DMS53 treated with DMSO at 0.1 percent for 48 hours (cell line): ENCODE data around the gene SLC39A11.
"Not testable (repeated sequence)": the region's sequence is repeated elsewhere in the genome, so short reads cannot be mapped to it uniquely, and the experiment has no call there.

ENCODE experiments used
- DNase-seq: peaks from one replicate; lab custom pipeline; 2025; ENCODE audit not compliant: unreplicated experiment; lab: John Stamatoyannopoulos, UW

The SLC39A11 gene

DNA sequence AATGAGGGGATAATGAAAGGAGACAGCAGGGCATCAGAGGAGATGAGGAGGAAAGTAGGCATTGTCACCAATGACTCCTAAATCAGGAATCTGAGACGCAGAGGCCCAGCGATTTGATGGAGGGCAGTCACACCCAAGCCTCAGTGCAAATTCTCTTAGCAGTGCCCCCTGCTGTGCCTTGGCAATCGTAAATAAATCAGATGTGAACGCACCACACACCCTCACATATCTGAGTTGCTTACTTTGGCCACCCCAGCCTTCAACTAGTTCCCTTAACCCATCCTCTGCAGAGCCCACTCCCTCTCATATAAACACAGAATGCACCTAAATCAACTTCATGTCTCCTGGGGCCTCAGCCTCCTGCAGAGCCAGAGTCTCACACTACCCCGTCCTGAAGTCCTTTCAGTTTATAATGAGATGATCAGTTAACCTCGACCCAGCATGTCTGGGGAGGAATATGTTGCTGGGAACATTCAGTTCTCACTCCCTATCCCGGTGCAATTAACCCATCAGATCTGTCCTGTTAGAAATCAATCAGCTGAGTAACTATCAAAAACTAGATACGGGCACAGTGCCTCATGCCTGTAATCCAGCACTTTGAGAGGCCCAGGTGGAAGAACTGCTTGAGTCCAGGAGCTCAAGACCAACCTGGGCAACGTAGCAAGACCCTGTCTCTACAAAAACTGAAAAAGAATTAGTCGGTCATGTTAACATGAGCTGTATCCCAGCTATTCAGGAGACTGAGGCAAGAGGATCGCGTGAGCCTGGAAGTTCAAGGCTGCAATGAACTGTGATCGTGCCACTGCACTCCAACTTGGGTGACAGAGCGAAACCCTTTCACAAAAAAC lies 78.4 kb downstream of the SLC39A11 start:
- DNase-seq: no peak

GRCh38 chr17:73013301-73013700 lies 79.2 kb downstream of the SLC39A11 start:
- DNase-seq: no peak

- no peak for DNase-seq
These were observed 81.4 kb downstream of the SLC39A11 start for GRCh38 chr17:73011016-73011486.

- DNase-seq: no peak
These were observed 82.1 kb downstream of the SLC39A11 start for GRCh38 chr17:73010414-73010813.

GRCh38 chr17:73007407-73007806 lies 85.1 kb downstream of the SLC39A11 start:
- DNase-seq: no peak

GRCh38 chr17:73005360-73005759 lies 87.1 kb downstream of the SLC39A11 start:
- no peak for DNase-seq

- no peak for DNase-seq
These were observed 89.0 kb downstream of the SLC39A11 start for GRCh38 chr17:73003487-73003886.

DNA sequence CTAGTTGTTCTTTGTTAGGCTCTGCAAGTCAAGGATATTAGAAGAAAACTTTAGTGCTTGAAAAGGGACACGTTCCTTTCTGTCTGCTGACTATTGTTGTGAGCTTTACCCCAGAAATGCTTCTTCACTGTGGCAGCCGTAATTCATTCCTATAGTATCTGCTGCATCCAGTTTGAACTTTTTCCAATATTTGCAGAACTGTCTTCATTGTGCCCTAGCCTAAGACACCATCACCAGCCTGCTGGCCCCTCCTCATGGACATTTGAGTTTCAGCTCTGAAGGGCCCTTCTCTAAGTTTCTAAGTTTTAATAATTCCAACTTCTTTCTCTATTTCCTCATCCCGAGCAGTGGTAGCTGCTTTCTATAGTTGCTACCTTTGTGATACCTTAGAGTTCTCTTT lies 91.7 kb downstream of the SLC39A11 start:
- no peak for DNase-seq

GRCh38 chr17:72999474-72999873 lies 93.0 kb downstream of the SLC39A11 start:
- DNase-seq: not testable (repeated sequence)

DNA sequence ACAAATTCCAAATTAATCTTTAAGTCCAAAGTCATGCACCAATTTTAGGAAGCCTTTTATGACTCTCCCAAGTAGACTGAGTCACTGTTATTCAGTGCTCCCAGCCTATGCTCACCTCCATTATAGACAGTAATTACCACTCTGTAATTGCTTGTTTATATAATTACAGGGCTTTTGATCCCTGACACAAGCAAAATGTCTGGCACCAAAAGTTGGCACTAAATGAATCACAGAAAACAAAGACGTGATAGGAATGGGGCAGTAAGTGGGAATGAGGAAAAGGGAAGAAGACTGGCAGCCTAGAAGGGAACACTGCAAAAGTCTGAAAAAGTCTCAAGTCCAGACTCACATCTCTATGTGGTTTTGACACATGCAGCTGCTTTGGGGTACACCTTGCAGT lies 94.1 kb downstream of the SLC39A11 start:
- DNase-seq: no peak

GRCh38 chr17:72997559-72997958 lies 94.9 kb downstream of the SLC39A11 start:
- no peak for DNase-seq

DNA sequence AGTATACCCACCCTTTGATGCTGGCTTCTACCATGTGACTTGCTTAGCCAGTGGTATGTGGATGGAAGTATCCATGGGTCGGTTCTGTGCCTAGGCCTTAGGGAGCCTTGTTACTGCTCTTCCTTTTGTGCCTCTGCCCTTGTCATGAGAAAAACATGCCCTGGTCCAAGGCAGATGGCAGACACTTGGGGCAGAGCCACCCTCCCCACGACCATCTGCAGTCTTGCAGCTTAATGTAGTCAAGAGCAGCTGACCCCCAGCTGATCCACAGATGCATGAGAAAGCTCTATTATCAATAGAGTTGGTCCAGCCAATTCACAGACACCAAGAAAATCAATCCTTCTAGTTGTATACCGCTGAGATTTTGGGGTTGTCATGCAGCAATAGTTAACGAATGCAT lies 95.7 kb downstream of the SLC39A11 start:
- DNase-seq: no peak

DNA sequence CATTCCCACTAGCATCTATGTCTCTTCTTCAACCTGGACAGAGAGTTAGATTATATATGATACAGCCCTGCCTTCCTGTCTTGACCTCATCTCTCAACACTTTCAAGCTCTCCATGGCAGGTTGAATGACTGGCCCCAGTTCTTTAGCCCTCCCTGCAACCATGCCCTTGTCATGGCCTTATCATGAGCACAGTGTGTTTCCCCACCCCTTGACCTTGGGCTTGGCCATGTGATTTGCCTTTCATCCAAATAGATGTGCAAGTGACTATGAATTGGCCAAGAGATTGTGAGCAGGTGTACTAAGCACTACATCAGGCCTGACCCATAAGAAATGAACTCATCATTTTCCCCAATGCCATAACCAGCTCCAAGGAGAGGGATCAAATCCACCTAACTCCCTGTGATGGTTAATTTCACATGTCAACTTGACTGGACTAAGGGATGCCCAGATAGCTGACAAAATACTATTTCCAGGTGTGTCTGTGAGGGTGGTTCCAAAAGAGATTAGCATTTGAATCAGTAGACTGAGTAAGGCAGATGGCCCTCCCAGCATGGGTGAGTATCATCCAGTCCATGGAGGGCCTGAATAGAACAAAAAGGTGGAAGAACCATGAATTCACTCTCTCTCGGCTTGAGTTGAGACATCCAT lies 97.4 kb downstream of the SLC39A11 start:
- DNase-seq: no peak

GRCh38 chr17:72992783-72993467 lies 99.6 kb downstream of the SLC39A11 start:
- DNase-seq: not testable (repeated sequence)

DNA sequence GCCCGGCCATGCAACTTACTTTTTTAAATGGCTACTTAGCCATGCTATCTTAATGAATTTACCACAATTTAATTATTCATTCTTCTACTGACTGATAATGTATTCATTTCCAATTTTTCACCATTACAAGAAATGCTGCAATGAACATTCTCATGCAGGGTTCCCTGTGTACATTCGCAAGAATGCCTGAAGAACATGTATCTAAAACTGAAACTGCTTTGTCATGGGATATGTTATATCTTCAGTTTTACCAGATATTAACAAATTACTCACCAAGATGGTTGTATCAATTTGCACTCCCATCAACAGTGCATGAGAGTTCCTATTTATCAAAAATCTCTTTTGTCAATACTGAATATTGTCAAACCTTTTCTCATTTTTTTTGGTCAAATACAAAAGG lies 100.8 kb downstream of the SLC39A11 start:
- DNase-seq: no peak

- DNase-seq: no peak
These were observed 103.3 kb downstream of the SLC39A11 start for GRCh38 chr17:72989074-72989610.

- DNase-seq: no peak
These were observed 104.0 kb downstream of the SLC39A11 start for GRCh38 chr17:72988451-72988850.

DNA sequence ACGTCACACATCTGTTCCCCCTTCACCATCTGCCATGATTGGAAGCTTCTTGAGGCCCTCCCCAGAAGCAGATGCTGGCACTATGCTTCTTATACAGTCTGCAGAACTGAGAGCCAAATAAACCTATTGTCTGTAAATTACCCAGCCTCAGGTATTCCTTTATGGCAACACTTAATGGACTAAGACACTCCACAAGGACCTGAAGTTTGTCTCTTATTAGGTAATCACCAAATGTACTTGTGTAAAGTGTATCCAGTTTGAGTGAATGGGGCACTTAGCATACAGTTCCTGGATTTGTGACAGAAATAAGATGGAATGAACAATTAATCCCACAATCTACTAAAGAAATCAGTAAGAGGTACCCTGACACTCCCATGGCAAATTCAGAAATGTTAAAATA lies 105.3 kb downstream of the SLC39A11 start:
- DNase-seq: no peak

DNA sequence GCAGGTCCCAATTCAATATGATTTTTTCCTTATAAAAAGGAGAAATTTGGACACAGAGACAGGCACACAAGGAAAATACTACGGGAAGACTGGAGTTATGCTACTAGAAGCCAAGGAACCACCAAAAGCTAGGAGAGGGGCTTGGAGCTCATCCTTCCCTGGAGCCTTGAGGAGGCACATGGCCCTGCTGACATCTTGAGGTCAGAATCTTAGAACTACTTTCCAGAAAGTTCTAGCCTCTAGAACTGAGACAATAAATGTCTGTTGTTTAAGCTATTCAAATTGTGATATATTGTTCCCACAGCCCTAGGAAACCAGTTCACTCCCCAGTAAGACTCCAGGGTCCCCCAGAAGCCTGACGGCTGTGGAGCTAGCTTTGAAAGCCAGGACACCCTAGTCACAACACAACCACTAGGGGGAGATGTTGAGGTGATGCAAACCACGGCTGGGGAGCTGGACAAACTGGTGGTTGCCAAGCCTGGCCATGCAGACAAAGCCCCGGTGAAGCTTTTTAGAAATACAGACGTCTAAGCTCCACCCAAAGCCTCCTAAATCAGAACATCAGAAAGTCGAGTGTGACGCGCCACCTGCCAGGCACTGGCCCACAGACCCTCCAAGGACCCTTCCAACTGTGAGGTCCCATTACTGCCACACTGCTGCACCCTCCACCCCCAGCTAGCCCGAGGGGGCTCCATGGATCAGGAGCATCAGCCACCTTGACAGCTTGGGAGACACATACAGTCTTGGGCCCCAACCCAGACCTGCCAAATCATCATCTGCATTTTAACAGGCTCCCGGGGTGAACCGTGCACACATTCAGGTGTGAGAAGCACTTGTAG lies 106.4 kb downstream of the SLC39A11 start:
- DNase-seq: peak; percentile 66

DNA sequence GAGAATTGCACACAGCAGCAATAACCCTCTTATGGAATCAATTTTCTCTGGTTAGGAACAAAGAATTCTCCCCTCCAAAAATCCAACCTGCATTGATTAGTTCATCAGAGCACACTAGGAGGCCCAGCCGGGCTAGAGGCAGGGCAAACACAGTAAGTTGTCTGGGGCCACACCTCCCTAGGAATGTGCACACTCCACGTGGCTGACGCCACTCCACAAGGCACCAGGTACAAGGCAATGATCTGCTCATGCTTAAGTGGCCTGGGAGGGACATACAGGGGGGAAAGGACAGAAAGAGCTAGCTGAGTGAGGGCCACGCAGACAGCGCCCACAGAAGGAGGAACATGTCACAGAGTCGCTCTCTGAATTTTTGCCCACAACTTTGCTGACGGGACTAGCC lies 107.6 kb downstream of the SLC39A11 start:
- DNase-seq: no peak
